Smooth muscle cell (in vitro differentiated cells): ENCODE measurements around the gene NLGN4Y. TPM values are rescaled to one million over a fixed set of nuclear protein-coding genes. Genes with fewer than 3 reads are reported as not detected.

ENCODE experiments used
- DNase-seq: peaks from one replicate; lab custom pipeline; 2025; ENCODE audit not compliant: unreplicated experiment; lab: John Stamatoyannopoulos, UW
- H2AFZ ChIP-seq: fragments of 200-600 bp; sonication (generic); 2 replicates; pipeline ENCODE4 v1.6.0; 2016; ENCODE audit warnings: antibody characterized with exemption, low read depth, mild to moderate bottlenecking
- H3F3A ChIP-seq: fragments of 200-600 bp; sonication (generic); 2 replicates; pipeline ENCODE4 v1.6.0; 2017; ENCODE audit warnings: antibody characterized with exemption, low read depth
- H3K27ac ChIP-seq: fragments of 200-600 bp; sonication (generic); 2 replicates; pipeline ENCODE4 v1.5.1; 2016; ENCODE audit warnings: low read depth, mild to moderate bottlenecking
- H3K27me3 ChIP-seq: fragments of 200-600 bp; sonication (generic); 2 replicates; pipeline ENCODE4 v1.6.1; 2016; ENCODE audit warnings: low read depth, mild to moderate bottlenecking
- H3K36me3 ChIP-seq: fragments of 200-600 bp; sonication (generic); 2 replicates; pipeline ENCODE4 v1.5.1; 2016; ENCODE audit warnings: low read depth
- H3K4me1 ChIP-seq: fragments of 200-600 bp; sonication (generic); 2 replicates; pipeline ENCODE4 v1.5.1; 2016; ENCODE audit warnings: low read depth
- H3K4me2 ChIP-seq: fragments of 200-600 bp; sonication (generic); 2 replicates; pipeline ENCODE4 v1.6.0; 2016; ENCODE audit warnings: mild to moderate bottlenecking
- H3K4me3 ChIP-seq: fragments of 200-600 bp; sonication (generic); 2 replicates; pipeline ENCODE4 v1.5.1; 2016; ENCODE audit warnings: mild to moderate bottlenecking
- H3K79me2 ChIP-seq: fragments of 200-600 bp; sonication (generic); 2 replicates; pipeline ENCODE4 v1.6.0; 2016; ENCODE audit warnings: low read depth, mild to moderate bottlenecking
- H3K9ac ChIP-seq: fragments of 200-600 bp; sonication (generic); 2 replicates; pipeline ENCODE4 v1.6.0; 2016; ENCODE audit warnings: low read depth
- H3K9me3 ChIP-seq: fragments of 200-600 bp; sonication (generic); replicated peaks from 2 replicates; pipeline ENCODE4 v1.5.1; 2016; ENCODE audit warnings: low read depth
- H4K20me1 ChIP-seq: fragments of 200-600 bp; sonication (generic); 2 replicates; pipeline ENCODE4 v1.6.0; 2016; ENCODE audit warnings: low read depth
- CTCF ChIP-seq: fragments of 200-600 bp; sonication (generic); IDR thresholded peaks from 2 replicates; pipeline ENCODE4 v1.5.1; 2017; ENCODE audit warnings: borderline replicate concordance, mild to moderate bottlenecking, antibody characterized with exemption; ENCODE audit not compliant: insufficient read depth, poor library complexity, severe bottlenecking
- WGBS: methylation state at CpG from one replicate; pipeline ENCODE4 v1.1.7; 2016; ENCODE audit warnings: low lambda C conversion rate; 5-methylcytosine and 5-hydroxymethylcytosine counted together
- polyA plus RNA-seq: library from polyadenylated mRNA; unstranded; fragments of >200 nt; fragmentation: Nextera tagmentation; extraction: Ambion mirVana; gene quantifications from 2 replicates; pipeline ENCODE4 v1.2.1, GENCODE V29; 2016
- total RNA-seq: library from RNA; depleted of rRNA; stranded (reverse); fragments of >200 nt; gene quantifications from 2 replicates; pipeline ENCODE4 v1.2.3, GENCODE V29; 2014

NLGN4Y gene
- total and polyA plus RNA-seq, 2 experiments from 2014 or later: not detected

DNA sequence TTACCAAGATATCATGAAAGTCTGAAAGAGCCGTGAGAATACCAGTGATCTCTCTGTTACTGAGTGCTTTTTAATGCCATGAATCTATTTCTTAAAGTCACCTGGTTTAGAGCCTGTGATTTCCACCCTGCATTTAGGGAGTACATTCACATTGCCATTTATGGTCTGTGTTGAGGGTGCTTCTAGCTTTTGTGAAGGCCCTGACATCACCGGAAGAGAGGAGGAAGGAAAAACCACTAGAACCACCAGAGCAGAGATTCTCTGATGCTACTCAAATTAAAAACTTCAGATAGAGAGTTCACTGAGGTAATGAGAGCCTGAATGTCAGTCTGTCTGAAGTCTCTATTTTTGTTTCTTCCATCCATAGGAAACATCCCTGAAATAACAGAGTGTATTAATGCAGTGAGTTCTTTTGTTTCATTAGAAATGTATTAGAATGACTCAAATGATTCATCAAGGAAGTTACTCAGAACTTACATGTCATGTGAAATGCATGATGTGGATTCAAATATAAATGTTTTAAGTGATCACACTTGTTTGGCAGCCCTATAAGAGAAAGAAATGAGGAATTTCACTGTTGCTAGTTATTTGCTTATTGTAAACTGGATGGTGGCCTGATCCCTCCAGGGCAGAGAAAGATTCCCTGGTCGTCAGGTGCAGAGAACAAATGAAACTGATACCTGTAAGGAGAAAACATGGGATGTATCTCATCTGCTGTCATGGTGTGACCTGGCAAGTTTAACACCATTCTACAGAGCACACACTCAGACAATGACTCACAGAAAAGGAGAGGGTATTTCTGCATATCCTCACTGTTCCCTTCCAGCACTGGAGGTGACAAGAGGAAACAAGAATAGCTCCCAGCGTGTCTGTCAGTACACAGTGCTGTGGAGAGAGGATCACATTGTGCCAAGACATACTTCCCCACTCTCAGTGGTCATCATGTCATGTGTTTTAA is 310.1 kb downstream of the NLGN4Y start:
- Histone ChIP-seq H3K4me2 (no peak overlapping the region), H3K27ac (no peak overlapping the region), H3K4me3 (no peak overlapping the region), H2AFZ (no peak overlapping the region), H3K79me2 (no peaks in the 10 kb centered on the region), H3K27me3 (no peaks in the 10 kb centered on the region), H3K9me3 (no peaks in the 10 kb centered on the region), H3K4me1 (no peaks in the 10 kb centered on the region), H3K36me3 (no peaks in the 10 kb centered on the region), H3F3A (no peaks in the 10 kb centered on the region), H3K9ac (no peak overlapping the region), H4K20me1 (no peaks in the 10 kb centered on the region)
- TF ChIP-seq CTCF: no peak
- WGBS: no CpG with 5 or more reads among the region's 4 CpGs
- DNase-seq: no peak

- no CpG with 5 or more reads among the region's 3 CpGs for WGBS
Observed at GRCh38 chrY:14837466-14837865, 313.1 kb downstream of the NLGN4Y start.

GRCh38 chrY:14850734-14851133 is 326.4 kb downstream of the NLGN4Y start:
- Histone ChIP-seq H3K27ac (no peak overlapping the region), H2AFZ (no peak overlapping the region), H3K9me3 (no peaks in the 10 kb centered on the region), H3K4me1 (no peaks in the 10 kb centered on the region), H3K79me2 (no peaks in the 10 kb centered on the region), H3K9ac (no peak overlapping the region), H3K36me3 (no peaks in the 10 kb centered on the region), H4K20me1 (no peaks in the 10 kb centered on the region), H3K4me3 (no peak overlapping the region), H3F3A (no peaks in the 10 kb centered on the region), H3K4me2 (no peak overlapping the region), H3K27me3 (no peaks in the 10 kb centered on the region)
- no CpG with 5 or more reads among the region's 1 CpG for WGBS
- no peak for DNase-seq
- TF ChIP-seq CTCF: no peak

More at GRCh38 chrY:14837466-14837865, 313.1 kb downstream of the NLGN4Y start:
- H2AFZ ChIP-seq: no peak overlapping the region
- DNase-seq: no peak
- no peak overlapping the region for H3K9ac ChIP-seq
- no peaks in the 10 kb centered on the region for H3F3A ChIP-seq
- no peak overlapping the region for H3K4me2 ChIP-seq
- H4K20me1 ChIP-seq: no peaks in the 10 kb centered on the region
- H3K79me2 ChIP-seq: no peaks in the 10 kb centered on the region
- no peaks in the 10 kb centered on the region for H3K4me1 ChIP-seq
- H3K4me3 ChIP-seq: no peak overlapping the region
- no peaks in the 10 kb centered on the region for H3K27me3 ChIP-seq
- no peaks in the 10 kb centered on the region for H3K36me3 ChIP-seq
- H3K9me3 ChIP-seq: no peaks in the 10 kb centered on the region
- TF ChIP-seq CTCF: no peak
- no peak overlapping the region for H3K27ac ChIP-seq
